ENCODE data around the gene ODC1.
"Not testable (repeated sequence)": the region's sequence is repeated elsewhere in the genome, so short reads cannot be mapped to it uniquely, and the experiment has no call there.

The ODC1 gene

DNA sequence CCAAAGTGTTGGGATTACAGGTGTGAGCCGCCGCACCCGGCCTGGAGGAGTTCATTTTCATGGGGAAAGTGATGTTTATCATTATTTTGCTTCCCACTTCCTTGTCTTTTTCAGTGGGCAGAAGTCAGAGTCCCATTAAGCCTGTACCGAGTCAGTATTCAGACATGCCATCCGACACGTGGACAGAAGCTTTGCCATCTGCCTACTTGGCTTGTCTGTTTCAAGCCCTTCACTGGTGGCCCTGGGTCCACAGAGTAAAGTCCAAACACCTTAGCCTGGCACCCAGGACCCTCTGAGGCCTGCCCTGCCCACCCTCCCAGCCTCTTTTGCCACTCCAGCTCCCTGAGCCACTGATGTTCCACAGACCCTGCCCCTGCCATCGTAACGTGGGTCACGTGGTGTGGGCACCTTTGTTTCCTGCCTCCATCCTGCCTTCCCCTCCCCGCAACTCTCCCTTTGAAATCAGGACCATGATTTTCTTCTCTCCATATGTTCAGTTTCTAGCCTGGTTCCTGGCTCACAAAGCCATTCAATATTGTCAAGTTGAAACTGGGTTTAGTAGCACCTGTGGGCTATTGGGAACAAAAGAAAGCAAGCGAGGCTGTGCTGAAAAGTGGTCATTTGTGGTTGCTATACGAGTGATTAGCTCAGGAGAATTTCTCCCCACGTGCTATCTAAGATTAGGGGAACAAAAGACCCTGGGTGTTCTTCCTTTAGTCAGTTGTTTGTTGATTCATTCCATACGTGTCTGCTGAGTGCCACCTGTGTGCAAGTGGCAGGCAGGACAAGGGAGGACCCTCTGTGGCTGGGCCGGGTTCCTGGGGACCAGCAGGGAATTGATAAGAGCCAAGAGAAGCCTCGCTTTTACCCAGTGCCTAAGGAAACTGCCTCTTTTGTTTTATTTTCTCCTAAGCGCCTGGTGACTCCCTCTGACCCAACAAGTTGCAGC lies 5.1 kb upstream of the ODC1 start:
- DNase-seq = no peak
- no peak for TF ChIP-seq GATA1 (IDR thresholded peaks at IDR 0.05; ENCODE audit: low read depth, low read length)
- TF ChIP-seq POLR2A (IDR thresholded peaks at IDR 0.05; ENCODE audit: low read length) = no peak

DNA sequence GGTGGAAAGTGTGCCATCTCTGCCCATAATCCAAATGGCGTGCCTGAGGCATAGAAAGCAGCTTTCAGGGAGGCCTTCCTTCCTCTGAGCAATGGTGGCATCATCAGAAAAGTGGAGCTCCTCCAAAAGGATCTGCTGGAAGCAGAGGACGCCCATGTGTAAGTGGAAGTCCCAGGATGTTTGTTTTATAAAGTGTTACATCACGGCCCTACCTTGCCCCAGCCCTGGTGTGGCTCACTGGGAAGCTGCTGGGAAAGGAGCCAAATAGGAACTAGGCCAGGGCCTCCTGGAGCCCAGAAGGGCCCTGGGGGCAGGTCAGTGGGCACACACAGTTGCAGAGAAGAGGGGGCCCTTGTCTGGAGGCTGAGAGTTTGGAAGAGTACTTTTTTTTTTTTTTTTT lies 4.2 kb upstream of the ODC1 start:
- TF ChIP-seq POLR2A (IDR thresholded peaks at IDR 0.05; ENCODE audit: low read length) (no peak), GATA1 (IDR thresholded peaks at IDR 0.05; ENCODE audit: low read depth, low read length) (no peak)
- DNase-seq = no peak

DNA sequence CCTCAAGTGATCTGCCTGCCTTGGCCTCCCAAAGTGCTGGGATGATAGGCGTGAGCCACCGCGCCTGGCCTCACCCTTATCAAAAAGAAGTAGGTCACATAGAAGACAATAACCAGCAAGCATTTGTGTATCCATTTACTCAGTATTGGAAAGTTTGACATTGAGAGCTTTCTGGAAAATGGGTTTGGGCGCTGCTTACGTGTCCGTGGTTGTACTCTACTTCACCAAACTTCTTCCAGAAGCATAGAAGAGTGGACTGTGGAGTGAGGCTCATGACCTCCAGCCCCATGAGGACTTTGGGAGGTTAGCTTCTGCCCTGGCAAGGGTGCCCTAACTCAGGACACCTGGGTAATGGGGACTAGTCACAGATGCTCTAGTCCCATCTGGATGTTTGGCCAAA lies 3.7 kb upstream of the ODC1 start:
- DNase-seq = no peak
- TF ChIP-seq GATA1 (IDR thresholded peaks at IDR 0.05; ENCODE audit: low read depth, low read length) = no peak
- TF ChIP-seq POLR2A (IDR thresholded peaks at IDR 0.05; ENCODE audit: low read length) = no peak

DNA sequence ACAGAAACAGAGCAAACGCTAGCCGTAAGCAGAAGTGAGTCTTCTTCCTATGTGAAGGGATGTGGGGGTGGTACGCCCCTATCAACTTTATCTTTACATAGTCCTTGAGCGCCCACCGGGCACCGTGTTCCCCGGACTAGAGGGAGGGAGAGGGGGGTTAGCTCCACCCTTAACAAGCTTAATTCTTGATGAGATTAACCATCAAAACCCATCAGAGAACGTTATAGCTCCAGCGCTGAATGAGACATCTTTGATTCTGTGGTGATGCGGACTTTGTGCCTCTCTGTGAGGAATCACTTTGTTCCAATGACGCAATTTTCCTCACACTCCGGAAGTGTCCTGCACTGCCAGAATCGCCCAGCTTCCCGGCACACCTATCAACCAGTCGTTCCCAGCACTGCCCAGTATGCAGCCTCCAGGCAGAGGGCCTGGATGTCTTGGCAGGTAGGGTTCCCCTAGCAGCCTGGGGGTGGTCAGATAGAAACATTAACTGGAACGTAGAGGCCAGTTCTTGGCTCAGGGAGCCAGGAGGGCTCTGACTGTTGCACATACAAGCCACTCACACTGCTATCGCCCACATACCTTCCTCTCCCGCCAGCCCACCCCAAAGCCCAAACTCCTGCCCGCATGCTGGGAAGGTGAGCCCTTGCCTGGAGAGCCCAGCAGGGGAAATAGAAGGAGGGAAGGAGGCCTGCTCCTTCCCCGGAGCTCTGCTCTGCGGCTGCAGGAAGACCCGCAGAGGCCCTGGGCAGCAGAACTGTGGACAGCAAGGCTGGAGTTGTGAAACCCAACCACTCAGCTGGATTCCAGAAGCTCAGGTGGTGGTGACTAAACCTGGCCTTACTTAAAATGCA lies 1.9 kb upstream of the ODC1 start:
- DNase-seq = no peak
- no peak for TF ChIP-seq POLR2A (IDR thresholded peaks at IDR 0.05; ENCODE audit: low read length)
- TF ChIP-seq GATA1 (IDR thresholded peaks at IDR 0.05; ENCODE audit: low read depth, low read length) = no peak

DNA sequence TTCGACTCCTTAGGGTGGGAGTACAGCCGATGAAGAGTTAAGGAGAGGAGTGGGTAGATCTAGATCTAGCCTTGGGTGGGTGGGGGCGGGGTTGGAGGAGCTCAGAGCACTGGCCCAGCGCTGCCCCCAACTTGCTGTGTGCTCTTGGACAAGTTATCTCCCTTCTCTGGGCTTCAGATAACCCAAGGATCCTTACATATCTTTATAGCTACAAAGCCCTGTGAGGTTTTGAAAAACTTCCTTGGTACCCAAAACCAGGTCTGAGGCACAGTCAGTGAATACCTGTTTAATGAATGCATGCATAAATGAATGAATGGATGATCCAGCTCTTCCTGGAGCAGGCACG lies 1.3 kb upstream of the ODC1 start:
- TF ChIP-seq POLR2A (IDR thresholded peaks at IDR 0.05; ENCODE audit: low read length) = no peak
- no peak for TF ChIP-seq GATA1 (IDR thresholded peaks at IDR 0.05; ENCODE audit: low read depth, low read length)
- DNase-seq = peak in 1 of 2 experiments; percentile 31

DNA sequence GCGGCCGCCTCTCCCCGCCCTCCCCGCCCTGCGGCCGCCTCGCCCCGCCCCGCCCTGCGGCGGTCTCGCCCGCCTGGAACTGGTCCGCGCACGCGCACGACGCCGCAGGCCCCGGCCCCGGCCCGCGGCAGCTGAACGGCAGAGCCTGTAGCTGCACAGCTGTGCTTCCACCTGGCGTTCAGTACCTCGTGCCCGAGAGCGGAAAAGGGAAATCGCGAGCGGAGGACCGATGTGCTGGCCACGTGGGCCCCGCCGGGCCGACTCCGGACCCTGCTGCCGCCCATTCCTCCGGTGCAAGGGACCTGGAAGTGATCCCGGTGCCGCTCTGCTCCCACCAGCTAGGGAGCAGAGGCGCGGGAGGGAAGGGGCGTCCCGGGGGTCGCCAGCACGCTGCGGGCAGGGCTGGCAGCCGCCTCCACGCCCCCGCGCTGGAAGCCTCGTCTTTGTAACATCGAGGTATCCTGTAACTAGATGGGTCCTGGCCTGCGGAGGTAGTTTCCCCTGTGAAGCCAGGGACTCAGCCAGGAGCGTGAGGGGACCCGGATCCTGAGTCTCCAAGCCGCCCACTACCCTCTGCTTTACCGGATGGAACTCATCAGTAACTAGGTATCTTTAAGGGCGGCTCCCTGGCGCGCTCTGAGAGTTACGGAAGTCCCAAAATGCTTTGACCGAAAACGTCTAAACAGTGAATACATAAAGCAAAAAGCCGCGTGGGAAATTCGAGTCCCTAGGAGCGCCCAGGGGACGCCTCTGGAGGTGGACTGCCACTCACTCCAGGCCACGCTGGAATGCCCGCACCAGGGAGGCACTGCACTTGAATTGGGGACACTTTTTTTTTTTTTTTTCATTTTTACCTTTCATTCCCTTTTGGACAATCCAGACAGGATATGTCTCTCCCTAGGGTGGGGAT lies 704 bp upstream of the ODC1 start:
- peak; percentile 67 for TF ChIP-seq POLR2A (IDR thresholded peaks at IDR 0.05; ENCODE audit: low read length)
- no peak for TF ChIP-seq GATA1 (IDR thresholded peaks at IDR 0.05; ENCODE audit: low read depth, low read length)
- peak; percentile 62 to 70 for DNase-seq

DNA sequence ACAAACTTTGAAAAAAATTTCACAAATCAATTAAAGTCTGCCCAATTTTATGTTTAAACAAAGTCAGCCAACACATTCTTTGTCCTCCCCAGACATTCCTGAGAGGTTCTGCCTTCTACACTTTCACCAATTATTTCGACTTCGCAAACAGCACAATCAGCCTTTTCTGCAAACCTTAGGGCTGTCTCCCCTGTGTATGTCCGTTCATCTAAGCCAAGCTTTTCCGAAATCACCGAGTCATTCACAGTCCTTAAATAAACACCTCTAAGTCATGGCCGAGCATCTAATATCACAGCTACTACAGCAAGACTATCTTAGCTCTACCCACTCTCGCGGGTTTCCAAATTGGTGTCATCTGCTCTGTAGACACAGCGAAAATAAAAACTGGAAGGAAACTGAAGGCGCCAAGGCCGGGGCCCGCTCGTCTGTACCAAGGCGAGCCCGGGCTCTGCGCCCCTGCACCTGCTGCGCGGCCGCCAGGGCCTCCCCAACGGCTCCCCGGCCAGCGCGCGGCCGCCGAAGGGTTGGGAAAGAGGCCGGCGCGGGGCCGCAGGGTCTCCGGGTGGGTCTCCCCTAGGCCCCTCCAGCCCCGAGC lies 730 bp downstream of the ODC1 start:
- peak; percentile 77 to 83 for DNase-seq
- TF ChIP-seq POLR2A (IDR thresholded peaks at IDR 0.05; ENCODE audit: low read length) = no peak
- TF ChIP-seq GATA1 (IDR thresholded peaks at IDR 0.05; ENCODE audit: low read depth, low read length) = no peak

DNA sequence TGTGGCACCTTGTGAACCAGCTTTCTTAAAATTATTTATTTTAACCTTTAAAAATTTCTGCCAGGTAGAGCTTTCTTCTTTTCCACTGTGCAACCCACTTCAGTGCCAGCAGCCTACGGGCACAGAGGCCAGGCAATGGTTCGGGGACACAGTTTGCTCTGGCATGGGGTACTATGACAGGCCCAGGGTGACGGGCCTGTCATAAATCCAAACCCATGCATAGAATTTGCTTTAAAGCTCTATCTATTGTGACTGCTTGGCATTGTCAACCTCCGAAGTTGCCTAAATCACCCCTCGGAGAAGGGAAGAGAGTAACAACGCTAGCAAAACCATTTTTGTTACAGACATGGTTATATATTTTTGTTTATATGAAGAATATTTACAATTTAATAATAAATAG lies 1.5 kb downstream of the ODC1 start:
- peak in 1 of 2 experiments; percentile 37 for DNase-seq
- TF ChIP-seq POLR2A (IDR thresholded peaks at IDR 0.05; ENCODE audit: low read length) (no peak), GATA1 (IDR thresholded peaks at IDR 0.05; ENCODE audit: low read depth, low read length) (no peak)

DNA sequence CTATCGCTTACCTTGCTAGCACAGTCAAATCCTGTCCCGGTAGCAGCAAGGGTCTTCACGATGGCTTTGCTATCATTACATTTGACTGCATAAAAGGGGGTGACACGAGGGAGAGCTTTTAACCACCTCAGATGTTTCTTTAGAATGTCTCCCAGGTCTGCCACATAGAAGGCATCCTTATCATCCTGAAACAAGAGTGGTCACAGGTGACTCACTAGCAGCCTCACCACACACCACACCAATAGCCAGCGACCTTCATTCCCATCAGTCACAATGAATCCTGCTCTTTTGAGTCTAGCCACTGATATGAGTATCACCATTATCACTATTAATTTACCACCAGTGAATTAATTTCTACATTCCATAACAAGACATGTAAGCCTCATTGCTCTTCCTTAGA lies 3.7 kb downstream of the ODC1 start:
- no peak for TF ChIP-seq GATA1 (IDR thresholded peaks at IDR 0.05; ENCODE audit: low read depth, low read length)
- TF ChIP-seq POLR2A (IDR thresholded peaks at IDR 0.05; ENCODE audit: low read length) = no peak
- DNase-seq = no peak

DNA sequence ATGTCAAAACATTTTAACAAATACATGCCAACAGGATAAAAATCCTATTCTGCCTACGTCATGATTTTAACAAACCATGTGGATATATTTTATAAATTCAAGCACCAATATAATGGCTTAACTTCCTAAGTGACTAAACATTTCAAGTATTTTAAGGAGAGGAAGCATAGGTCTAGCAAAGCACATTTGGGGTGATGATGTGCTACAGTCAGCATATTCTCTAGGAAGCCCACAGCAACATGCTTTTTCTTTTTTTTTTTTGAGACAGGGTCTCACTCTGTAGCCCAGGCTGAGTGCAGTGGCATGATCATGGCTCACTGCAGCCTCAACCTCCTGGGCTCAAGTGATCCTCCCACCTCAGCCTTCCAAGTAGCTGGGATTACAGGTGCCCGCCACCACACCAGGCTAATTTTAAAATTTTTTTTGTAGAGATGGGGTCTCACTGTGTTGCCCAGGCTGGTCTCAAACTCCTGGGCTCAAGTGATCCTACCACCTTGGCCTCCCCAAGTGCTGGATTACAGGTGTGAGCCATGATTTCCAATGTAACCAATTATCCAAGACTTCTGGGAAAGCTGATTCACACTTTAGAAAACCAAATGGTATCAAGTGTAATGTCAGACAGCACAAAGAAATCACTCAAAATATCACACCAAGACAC lies 5.5 kb downstream of the ODC1 start:
- DNase-seq = not testable (repeated sequence)

DNA sequence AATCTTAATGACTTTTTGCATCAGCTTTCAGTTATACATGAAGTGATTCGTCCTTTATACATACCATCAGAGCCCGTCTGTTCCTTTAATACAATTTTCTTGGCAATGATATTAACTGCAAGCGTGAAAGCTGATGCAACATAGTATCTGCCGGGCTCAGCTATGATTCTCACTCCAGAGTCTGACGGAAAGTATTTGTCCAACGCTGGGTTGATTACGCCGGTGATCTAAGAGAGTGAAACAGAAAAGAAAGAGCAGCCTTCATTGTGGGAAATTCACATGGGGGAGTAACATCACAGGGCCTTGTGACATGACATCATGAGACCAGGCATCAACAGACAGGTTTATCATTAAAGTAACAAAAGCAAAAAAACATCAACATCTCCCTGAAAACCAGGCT lies 6.2 kb downstream of the ODC1 start:
- DNase-seq = no peak
- TF ChIP-seq GATA1 (IDR thresholded peaks at IDR 0.05; ENCODE audit: low read depth, low read length) = no peak
- no peak for TF ChIP-seq POLR2A (IDR thresholded peaks at IDR 0.05; ENCODE audit: low read length)

DNA sequence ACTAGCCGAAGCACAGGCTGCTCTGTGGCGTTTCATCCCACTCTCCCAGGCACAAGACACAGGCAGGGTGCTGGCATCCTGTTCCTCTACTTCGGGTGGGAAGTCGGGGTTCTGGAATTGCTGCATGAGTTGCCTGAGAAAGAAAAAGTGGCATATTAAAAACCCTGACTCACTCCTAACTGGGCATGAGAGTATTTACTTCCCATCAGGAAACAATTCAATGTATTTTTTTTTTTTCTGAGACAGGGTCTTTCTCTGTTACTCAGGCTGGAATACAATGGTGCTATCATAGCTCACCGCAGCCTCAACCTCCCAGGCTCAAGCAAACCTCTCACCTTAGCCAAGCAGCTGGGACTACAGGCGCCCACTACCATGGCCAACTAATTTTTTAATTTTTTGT lies 7.4 kb downstream of the ODC1 start:
- DNase-seq = no peak
- no peak for TF ChIP-seq GATA1 (IDR thresholded peaks at IDR 0.05; ENCODE audit: low read depth, low read length)
- no peak for TF ChIP-seq POLR2A (IDR thresholded peaks at IDR 0.05; ENCODE audit: low read length)

DNA sequence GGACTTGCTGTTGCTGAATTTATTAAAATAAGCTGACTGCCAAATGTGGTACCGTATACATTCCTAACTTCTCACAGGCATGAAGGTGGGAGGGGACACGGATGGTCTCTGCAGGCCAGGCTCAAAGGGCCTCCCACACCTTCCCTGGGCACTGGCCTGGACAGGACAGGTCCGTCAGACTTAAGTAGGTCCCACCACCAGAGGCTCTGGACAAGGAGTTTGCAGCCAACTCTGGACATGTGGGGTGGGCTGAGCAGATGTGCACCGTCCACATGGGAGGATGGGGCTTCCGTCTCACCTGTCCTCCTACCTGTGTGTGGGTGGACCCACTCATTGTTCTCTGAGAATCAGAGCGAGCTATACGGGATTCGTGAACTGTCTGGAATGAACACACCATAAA lies 8.2 kb downstream of the ODC1 start:
- DNase-seq = no peak
- TF ChIP-seq GATA1 (IDR thresholded peaks at IDR 0.05; ENCODE audit: low read depth, low read length) (no peak), POLR2A (IDR thresholded peaks at IDR 0.05; ENCODE audit: low read length) (no peak)

Data from erythroblast (primary cell).